NCI-H1417 (cell line): Measurements from ENCODE around the gene CYP2S1.

ENCODE experiments used
- DNase-seq, 3 experiments: peaks; one replicate each; lab custom pipeline; 2025; lab: John Stamatoyannopoulos, UW

Gene CYP2S1

DNA sequence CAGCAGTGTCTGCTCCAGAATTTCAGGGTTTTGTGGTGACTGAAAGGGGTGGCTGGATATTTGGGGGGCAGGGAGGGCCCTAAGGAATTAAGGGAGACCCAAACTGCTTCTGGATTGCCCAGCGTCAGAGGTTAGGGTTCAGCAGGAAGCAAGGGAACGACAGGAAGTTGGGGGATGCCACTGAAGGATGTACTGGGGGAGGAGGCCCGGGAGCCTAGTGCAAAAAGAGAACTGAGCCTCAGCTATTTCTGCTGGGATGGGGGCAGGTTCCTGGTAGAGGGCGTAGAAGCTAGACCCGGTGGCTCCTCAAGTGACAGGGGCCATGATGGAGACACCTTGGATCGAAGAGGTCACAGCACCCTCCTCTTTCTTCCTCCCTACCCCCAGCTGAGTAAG is 1.1 kb downstream of the CYP2S1 start:
- no peak for DNase-seq

GRCh38 chr19:41195675-41196497 is 2.9 kb downstream of the CYP2S1 start:
- DNase-seq, result no peak

DNA sequence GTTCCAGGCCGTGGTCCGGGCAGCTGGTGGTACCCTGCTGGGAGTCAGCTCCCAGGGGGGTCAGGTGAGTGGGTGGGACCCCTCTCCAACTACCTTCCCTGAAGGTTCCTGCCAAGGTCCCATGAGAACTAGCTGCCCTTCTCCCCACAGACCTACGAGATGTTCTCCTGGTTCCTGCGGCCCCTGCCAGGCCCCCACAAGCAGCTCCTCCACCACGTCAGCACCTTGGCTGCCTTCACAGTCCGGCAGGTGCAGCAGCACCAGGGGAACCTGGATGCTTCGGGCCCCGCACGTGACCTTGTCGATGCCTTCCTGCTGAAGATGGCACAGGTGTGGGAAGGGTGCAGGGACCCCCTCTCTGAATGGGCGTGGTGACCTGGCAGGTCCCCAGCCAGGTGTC is 5.5 kb downstream of the CYP2S1 start:
- no peak for DNase-seq

- DNase-seq, result no peak
Measured at GRCh38 chr19:41203371-41203770, 10.4 kb downstream of the CYP2S1 start.

DNA sequence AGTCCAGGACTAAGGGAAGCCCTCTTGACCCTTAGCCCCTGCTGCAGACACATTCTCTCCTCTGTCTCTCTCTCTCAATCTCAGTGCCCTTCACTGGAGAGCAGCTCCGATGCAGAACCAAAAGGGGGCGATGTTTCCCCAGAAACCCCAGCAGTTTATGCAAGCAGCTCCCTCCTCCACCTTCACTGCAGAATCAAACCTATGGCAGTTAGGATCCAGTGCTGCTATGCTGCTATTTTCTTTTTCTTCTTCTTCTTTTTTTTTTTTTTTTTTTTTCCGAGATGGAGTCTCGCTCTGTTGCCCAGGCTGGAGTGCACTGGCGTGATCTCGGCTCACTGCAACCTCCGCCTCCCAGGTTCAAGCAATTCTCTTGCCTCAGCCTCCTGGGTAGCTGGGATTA is 11.3 kb downstream of the CYP2S1 start:
- DNase-seq, result peak; percentile 7 to 73 (median 62)

GRCh38 chr19:41205995-41206394 is 13.0 kb downstream of the CYP2S1 start:
- DNase-seq, result no peak

- no peak for DNase-seq
Measured at GRCh38 chr19:41206456-41206855, 13.4 kb downstream of the CYP2S1 start.

GRCh38 chr19:41206926-41207750 is 14.1 kb downstream of the CYP2S1 start:
- no peak for DNase-seq

DNA sequence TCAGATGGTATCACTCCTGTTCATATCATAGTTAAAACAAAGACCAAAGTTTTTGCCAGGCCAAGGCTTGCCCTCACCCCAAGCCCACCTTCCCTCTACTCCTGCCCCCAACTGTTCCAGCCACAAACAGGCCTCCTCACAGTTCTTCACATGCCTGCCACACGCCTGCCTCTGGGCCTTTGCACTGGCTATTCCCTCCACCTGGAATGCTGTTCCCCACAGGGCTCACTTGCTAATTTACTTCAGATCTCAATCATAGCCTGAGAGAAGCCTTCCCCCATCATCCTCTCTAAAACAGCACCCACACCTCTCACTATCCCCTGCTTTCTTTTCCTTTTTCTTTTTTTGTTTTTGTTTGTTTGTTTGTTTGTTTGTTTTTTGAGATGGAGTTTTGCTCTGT is 21.1 kb downstream of the CYP2S1 start:
- no peak for DNase-seq

DNA sequence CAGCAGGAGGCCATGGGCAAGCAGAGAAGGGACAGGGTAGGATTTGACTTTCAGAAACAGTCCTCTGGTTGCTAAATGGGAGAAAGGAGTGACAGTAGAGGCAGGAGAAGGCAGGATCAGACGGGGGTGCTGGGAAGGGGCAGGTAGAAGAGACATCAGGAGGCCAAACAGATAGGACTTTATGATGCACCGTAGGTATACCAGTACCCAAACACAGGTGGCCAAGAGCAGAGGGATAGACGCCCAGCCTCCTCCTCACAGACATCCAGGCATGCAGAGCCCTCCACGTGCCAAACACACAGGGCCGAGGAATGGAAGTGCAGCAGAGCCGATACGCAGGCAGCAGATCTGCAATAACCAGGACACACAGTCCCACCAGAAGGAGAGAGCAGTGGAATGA is 24.7 kb downstream of the CYP2S1 start:
- DNase-seq, result no peak

DNA sequence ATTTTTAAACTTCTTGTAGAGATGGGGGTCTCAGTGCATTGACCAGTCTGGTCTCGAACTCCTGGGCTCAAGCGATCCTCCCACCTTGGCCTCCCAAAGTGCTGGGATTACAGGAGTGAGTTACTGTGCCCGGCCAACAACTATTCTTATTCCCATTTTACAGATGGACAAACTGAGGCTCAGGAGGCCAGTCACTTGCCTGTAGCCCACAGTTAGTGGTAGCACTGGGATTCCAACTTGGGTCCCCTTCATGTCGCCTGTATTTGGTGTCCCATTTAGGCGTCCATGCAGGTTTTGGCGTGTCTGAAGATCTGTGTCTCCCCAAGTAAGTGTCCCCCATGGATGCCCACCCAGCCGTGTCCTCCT is 25.2 kb downstream of the CYP2S1 start:
- no peak for DNase-seq

GRCh38 chr19:41218615-41219507 is 25.8 kb downstream of the CYP2S1 start, which contains the start of gene AXL:
Gene AXL (plus strand): TSS chr19:41219223. CDS start chr19:41219393, 170 bp downstream.
- DNase-seq, result no peak

- DNase-seq, result no peak
Measured at GRCh38 chr19:41219924-41220567, 27.0 kb downstream of the CYP2S1 start.

- no peak for DNase-seq
Measured at GRCh38 chr19:41220811-41221210, 27.8 kb downstream of the CYP2S1 start.

DNA sequence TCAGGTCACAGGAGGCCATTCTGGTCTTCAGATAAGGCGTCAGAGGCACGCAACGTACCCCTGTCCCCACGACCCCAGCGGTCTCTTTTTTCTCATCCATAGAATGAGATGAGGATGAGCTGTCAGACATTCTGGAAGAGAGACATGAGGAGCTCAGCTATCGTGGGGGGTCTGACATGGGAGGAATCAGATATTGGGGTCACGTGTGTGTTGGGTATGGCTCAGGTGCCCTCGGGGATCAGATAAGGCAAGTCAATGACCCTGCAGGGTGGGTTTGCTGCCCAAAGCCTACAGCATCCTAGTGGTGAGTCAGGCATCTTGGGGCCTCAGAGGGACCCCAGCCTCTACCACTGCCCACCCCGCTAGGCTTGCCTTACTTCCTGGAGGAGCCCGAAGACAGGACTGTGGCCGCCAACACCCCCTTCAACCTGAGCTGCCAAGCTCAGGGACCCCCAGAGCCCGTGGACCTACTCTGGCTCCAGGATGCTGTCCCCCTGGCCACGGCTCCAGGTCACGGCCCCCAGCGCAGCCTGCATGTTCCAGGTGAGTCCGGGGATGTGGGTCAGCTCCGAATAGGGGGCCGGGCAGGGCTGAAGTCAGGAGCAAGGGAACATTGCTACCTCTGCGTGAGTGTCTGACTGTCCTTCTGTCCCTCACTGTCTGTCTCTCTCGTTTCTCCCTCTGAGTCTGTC is 28.6 kb downstream of the CYP2S1 start:
- DNase-seq, result no peak

- DNase-seq, result no peak
Measured at GRCh38 chr19:41222240-41222639, 29.2 kb downstream of the CYP2S1 start.

- DNase-seq, result no peak
Measured at GRCh38 chr19:41223431-41224234, 30.6 kb downstream of the CYP2S1 start.

GRCh38 chr19:41224632-41225031 is 31.6 kb downstream of the CYP2S1 start:
- no peak for DNase-seq

DNA sequence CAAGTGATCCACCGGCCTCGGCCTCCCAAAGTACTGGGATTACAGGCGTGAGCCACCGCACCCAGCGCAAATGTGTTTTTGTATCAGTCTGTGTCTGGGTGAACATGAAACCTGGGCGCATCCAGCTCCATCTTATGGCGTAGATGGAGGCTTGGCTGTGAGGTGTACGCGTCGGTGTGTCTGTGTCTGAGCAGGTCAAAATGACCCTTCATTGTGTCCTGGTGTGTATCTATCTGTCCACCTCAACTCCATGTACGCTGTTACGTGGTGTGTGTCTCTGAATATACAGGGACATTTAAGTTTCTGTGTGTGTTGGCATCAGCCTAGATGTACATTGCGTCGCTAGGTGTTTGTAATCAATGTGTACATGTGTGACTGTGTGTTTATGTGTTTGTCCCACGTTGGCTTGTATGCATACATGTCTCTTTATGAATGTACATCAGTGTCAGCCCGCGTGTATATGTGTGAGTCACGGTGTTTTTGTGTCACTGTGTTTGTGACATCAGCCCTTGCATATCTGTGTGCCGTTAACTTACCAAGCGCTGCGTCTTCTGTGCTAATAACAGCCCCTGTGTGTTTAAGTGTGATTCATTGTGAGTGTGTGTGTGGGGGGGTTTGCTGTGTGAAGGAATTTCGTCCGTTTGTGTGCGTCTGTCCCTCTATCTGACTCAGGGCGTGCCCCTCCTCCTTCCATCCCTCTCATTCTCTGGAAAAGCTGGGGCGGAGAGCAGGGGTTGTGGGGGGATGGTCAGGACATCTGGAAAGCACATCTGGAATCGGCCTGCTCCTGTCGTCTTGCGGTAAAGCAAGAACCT is 32.4 kb downstream of the CYP2S1 start:
- DNase-seq, result no peak
